Inflammatory macrophage (primary cell): ENCODE data around the gene HMGA1.
"Not testable (repeated sequence)": the region's sequence is repeated elsewhere in the genome, so short reads cannot be mapped to it uniquely, and the experiment has no call there.

Source experiments
- DNase-seq, 2 donors: peaks; one replicate each; pipeline ENCODE4 v3.0.0-alpha.2; 2020 to 2022

HMGA1 gene

GRCh38 chr6:34240329-34241248 is 3.9 kb downstream of the HMGA1 start:
- no peak for DNase-seq

- DNase-seq = no peak
These were observed 4.9 kb downstream of the HMGA1 start for GRCh38 chr6:34241351-34242215.

- no peak for DNase-seq
These were observed 5.8 kb downstream of the HMGA1 start for GRCh38 chr6:34242252-34243130.

- DNase-seq = no peak
These were observed 6.6 kb downstream of the HMGA1 start for GRCh38 chr6:34243131-34243771.

- DNase-seq = peak; percentile 71 to 84
These were observed 7.5 kb downstream of the HMGA1 start for GRCh38 chr6:34243901-34244884.

- DNase-seq = not testable (repeated sequence)
These were observed 8.5 kb downstream of the HMGA1 start for GRCh38 chr6:34245032-34245760.

GRCh38 chr6:34245761-34246140 is 9.1 kb downstream of the HMGA1 start:
- not testable (repeated sequence) for DNase-seq

- DNase-seq = no peak
These were observed 9.5 kb downstream of the HMGA1 start for GRCh38 chr6:34246249-34246562.

GRCh38 chr6:34246563-34247391 is 10.1 kb downstream of the HMGA1 start:
- DNase-seq = peak in 1 of 2 donors; percentile 23

- no peak for DNase-seq
These were observed 11.0 kb downstream of the HMGA1 start for GRCh38 chr6:34247481-34248197.

GRCh38 chr6:34248198-34248726 is 11.6 kb downstream of the HMGA1 start:
- DNase-seq = peak; percentile 59 to 75

- DNase-seq = peak; percentile 97
These were observed 12.2 kb downstream of the HMGA1 start, which contains the start of gene SMIM29 for GRCh38 chr6:34248727-34249468. Gene SMIM29 (minus strand): TSS chr6:34249006. CDS start chr6:34247791, 1,215 bp downstream.

- peak; percentile 13 to 30 for DNase-seq
These were observed 13.0 kb downstream of the HMGA1 start for GRCh38 chr6:34249469-34250261.

GRCh38 chr6:34252395-34252794 is 15.7 kb downstream of the HMGA1 start:
- DNase-seq = not testable (repeated sequence)

- DNase-seq = peak; percentile 45 to 46
These were observed 22.9 kb downstream of the HMGA1 start for GRCh38 chr6:34259529-34260069.
